MM.1S (cell line): ENCODE results near the gene ZNF550.
A peak's percentile ranks its signal among the peaks of the same experiment; 100 is the strongest.

Experiments used
- DNase-seq: peaks from one replicate; pipeline ENCODE4 v3.0.0-alpha.2; 2015
- H2AFZ ChIP-seq: fragments of 300-600 bp; sonication (generic); 2 replicates; pipeline ENCODE4 v1.6.0; 2016; ENCODE audit warnings: antibody characterized with exemption, low read length
- H3F3A ChIP-seq: fragments of 300-600 bp; sonication (generic); 2 replicates; pipeline ENCODE4 v1.6.1; 2016; ENCODE audit warnings: mild to moderate bottlenecking, antibody characterized with exemption, low read length, moderate library complexity, mixed read lengths; ENCODE audit not compliant: insufficient read depth
- H3K27ac ChIP-seq: fragments of 300-600 bp; sonication (generic); 2 replicates; pipeline ENCODE4 v1.5.1; 2016; ENCODE audit warnings: mild to moderate bottlenecking, low read length
- H3K27me3 ChIP-seq: fragments of 300-600 bp; sonication (generic); replicated peaks from 2 replicates; pipeline ENCODE4 v1.6.0; 2016; ENCODE audit warnings: low read length; ENCODE audit not compliant: insufficient read depth
- H3K36me3 ChIP-seq: fragments of 300-600 bp; sonication (generic); replicated peaks from 2 replicates; pipeline ENCODE4 v1.6.1; 2016; ENCODE audit warnings: mild to moderate bottlenecking, low read length, mixed read lengths; ENCODE audit not compliant: insufficient read depth
- H3K4me1 ChIP-seq: fragments of 300-600 bp; sonication (generic); 2 replicates; pipeline ENCODE4 v1.6.1; 2016; ENCODE audit warnings: low read length, mixed read lengths
- H3K4me2 ChIP-seq: fragments of 300-600 bp; sonication (generic); 2 replicates; pipeline ENCODE4 v1.6.0; 2016; ENCODE audit warnings: low read depth, low read length
- H3K4me3 ChIP-seq: fragments of 300-600 bp; sonication (generic); 2 replicates; pipeline ENCODE4 v1.5.1; 2016; ENCODE audit warnings: low read length, mixed read lengths
- H3K79me2 ChIP-seq: fragments of 300-600 bp; sonication (generic); 2 replicates; pipeline ENCODE4 v1.6.1; 2016; ENCODE audit warnings: mixed run types, low read length, mixed read lengths
- H3K9ac ChIP-seq: fragments of 300-600 bp; sonication (generic); 2 replicates; pipeline ENCODE4 v1.6.1; 2016; ENCODE audit warnings: low read length, mixed read lengths
- H3K9me2 ChIP-seq: fragments of 300-600 bp; sonication (generic); replicated peaks from 2 replicates; pipeline ENCODE4 v1.6.1; 2016; ENCODE audit warnings: mild to moderate bottlenecking, low read length, mixed read lengths; ENCODE audit not compliant: insufficient read depth
- H3K9me3 ChIP-seq: fragments of 300-600 bp; sonication (generic); replicated peaks from 2 replicates; pipeline ENCODE4 v1.6.1; 2016; ENCODE audit warnings: mild to moderate bottlenecking, low read length, mixed read lengths; ENCODE audit not compliant: insufficient read depth
- H4K20me1 ChIP-seq: fragments of 300-600 bp; sonication (generic); 2 replicates; pipeline ENCODE4 v1.6.1; 2016; ENCODE audit warnings: mild to moderate bottlenecking, low read length, moderate library complexity, mixed read lengths; ENCODE audit not compliant: insufficient read depth
- CTCF ChIP-seq: fragments of 300-600 bp; sonication (generic); IDR thresholded peaks from 2 replicates; pipeline ENCODE4 v1.5.1; 2016; ENCODE audit warnings: antibody characterized with exemption, low read length, mixed read lengths
- EZH2 ChIP-seq: fragments of 300-600 bp; sonication (generic); optimal IDR thresholded peaks from 2 replicates; pipeline ENCODE3; 2017; ENCODE audit warnings: low read depth, mild to moderate bottlenecking, antibody characterized with exemption, low read length, mixed read lengths
- EZH2phosphoT487 ChIP-seq: fragments of 300-600 bp; sonication (generic); IDR thresholded peaks from 2 replicates; pipeline ENCODE4 v1.6.1; 2018; ENCODE audit warnings: antibody characterized with exemption, low read length

ZNF550 gene

DNA sequence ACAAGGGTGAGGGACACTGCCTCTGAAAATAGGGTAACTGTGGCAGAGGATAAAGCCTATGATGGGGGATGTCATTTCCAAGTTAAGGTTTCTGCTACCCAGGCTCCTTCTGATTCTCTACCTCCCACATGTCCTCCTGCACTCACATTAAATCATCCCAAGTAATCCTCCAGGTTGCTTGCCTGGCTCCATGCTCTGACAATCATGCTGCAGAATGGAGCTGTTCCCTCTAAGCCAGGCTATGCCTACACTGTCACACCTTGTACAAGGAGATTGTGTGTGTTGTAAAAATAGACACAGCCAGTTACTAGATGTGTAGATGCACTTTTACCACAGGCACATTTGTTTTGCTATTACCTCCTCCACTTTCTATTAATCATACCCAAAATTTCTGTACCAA lies 11.0 kb upstream of the ZNF550 start:
- Histone ChIP-seq H3K4me1 (no peaks in the 10 kb centered on the region), H3K9me3 (no peaks in the 10 kb centered on the region), H3K36me3 (peaks cover 22% of the 10 kb centered on the region; the same call in 1 of the 2 replicates), H3K4me2 (no peak overlapping the region), H3F3A (no peaks in the 10 kb centered on the region), H3K79me2 (no peaks in the 10 kb centered on the region), H3K9ac (no peak overlapping the region), H3K9me2 (no peaks in the 10 kb centered on the region), H3K27me3 (no peaks in the 10 kb centered on the region), H3K4me3 (no peak overlapping the region), H3K27ac (no peak overlapping the region), H2AFZ (no peak overlapping the region), H4K20me1 (no peaks in the 10 kb centered on the region)
- DNase-seq: no peak
- TF ChIP-seq EZH2: no peak
- no peak for TF ChIP-seq CTCF
- no peak for TF ChIP-seq EZH2phosphoT487

GRCh38 chr19:57566396-57567265 lies 7.0 kb upstream of the ZNF550 start:
- no peaks in the 10 kb centered on the region for H3K4me1 ChIP-seq
- no peaks in the 10 kb centered on the region; the same call in 1 of the 2 replicates for H3K27me3 ChIP-seq
- H4K20me1 ChIP-seq: no peaks in the 10 kb centered on the region
- H3K9me3 ChIP-seq: no peaks in the 10 kb centered on the region; the same call in 1 of the 2 replicates
- TF ChIP-seq EZH2phosphoT487: no peak
- no peak overlapping the region for H3K4me3 ChIP-seq
- no peak overlapping the region for H2AFZ ChIP-seq
- no peaks in the 10 kb centered on the region for H3K9me2 ChIP-seq
- no peaks in the 10 kb centered on the region for H3K79me2 ChIP-seq
- H3K9ac ChIP-seq: no peak overlapping the region
- H3K27ac ChIP-seq: no peak overlapping the region
- no peak overlapping the region for H3K4me2 ChIP-seq
- no peak for DNase-seq
- no peaks in the 10 kb centered on the region for H3K36me3 ChIP-seq
- H3F3A ChIP-seq: no peaks in the 10 kb centered on the region

- Histone ChIP-seq H3K9ac (no peak overlapping the region), H3K4me3 (no peak overlapping the region), H3K9me2 (no peaks in the 10 kb centered on the region), H3K9me3 (no peaks in the 10 kb centered on the region; the same call in 1 of the 2 replicates), H3F3A (peaks cover 5% of the 10 kb centered on the region; the same call in 1 of the 2 replicates), H4K20me1 (no peaks in the 10 kb centered on the region), H3K4me1 (no peaks in the 10 kb centered on the region), H3K4me2 (no peak overlapping the region), H2AFZ (no peak overlapping the region), H3K79me2 (0 out of 2 replicates have a peak, but pooled peaks cover 7% of the 10 kb centered on the region), H3K27me3 (no peaks in the 10 kb centered on the region; the same call in 1 of the 2 replicates), H3K36me3 (no peaks in the 10 kb centered on the region), H3K27ac (no peak overlapping the region)
- TF ChIP-seq EZH2phosphoT487 (no peak), CTCF (no peak), EZH2 (no peak)
- DNase-seq: no peak
These were observed 3.9 kb upstream of the ZNF550 start for GRCh38 chr19:57563547-57563946.

DNA sequence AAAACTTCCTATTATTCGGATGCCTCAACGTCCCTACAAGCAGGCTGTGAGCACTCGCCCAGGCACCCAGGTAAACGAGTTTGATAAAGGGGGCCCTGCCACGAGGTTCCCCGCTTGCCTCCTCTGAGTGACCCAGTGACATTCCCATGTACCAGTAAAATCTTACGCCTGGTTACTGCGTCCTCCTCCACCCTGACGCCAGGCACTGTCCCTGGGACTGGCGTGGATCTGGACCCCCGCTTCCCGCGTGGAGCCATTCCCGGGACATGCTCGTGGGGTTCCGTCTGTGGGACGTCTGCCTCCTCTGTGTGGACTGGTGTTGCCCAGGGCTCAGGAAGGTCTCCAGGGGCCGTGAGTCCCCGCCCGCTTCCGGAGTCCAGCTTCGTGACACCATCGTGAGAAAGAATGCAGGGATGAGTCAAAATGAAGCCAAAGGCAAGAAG lies 407 bp upstream of the ZNF550 start:
- H3K27ac ChIP-seq: no peak overlapping the region

More for the DNA sequence above, 407 bp upstream of the ZNF550 start:
- Histone ChIP-seq H3K36me3 (peaks cover 2% of the 10 kb centered on the region; the same call in 1 of the 2 replicates), H3K27me3 (no peaks in the 10 kb centered on the region; the same call in 1 of the 2 replicates), H3K9me2 (no peaks in the 10 kb centered on the region), H3F3A (peaks cover 5% of the 10 kb centered on the region; the same call in 1 of the 2 replicates), H4K20me1 (no peaks in the 10 kb centered on the region), H3K9me3 (no peaks in the 10 kb centered on the region; the same call in 1 of the 2 replicates), H3K4me1 (no peaks in the 10 kb centered on the region), H3K4me3 (peak overlapping the region; percentile 92), H3K79me2 (peaks cover 16% of the 10 kb centered on the region), H3K4me2 (peak overlapping the region; percentile 49), H2AFZ (peak overlapping the region; percentile 76), H3K9ac (no peak overlapping the region)
- TF ChIP-seq CTCF (no peak), EZH2phosphoT487 (no peak), EZH2 (no peak)
- DNase-seq: no peak
